ENCODE results near the gene SYT10.

SYT10 gene

DNA sequence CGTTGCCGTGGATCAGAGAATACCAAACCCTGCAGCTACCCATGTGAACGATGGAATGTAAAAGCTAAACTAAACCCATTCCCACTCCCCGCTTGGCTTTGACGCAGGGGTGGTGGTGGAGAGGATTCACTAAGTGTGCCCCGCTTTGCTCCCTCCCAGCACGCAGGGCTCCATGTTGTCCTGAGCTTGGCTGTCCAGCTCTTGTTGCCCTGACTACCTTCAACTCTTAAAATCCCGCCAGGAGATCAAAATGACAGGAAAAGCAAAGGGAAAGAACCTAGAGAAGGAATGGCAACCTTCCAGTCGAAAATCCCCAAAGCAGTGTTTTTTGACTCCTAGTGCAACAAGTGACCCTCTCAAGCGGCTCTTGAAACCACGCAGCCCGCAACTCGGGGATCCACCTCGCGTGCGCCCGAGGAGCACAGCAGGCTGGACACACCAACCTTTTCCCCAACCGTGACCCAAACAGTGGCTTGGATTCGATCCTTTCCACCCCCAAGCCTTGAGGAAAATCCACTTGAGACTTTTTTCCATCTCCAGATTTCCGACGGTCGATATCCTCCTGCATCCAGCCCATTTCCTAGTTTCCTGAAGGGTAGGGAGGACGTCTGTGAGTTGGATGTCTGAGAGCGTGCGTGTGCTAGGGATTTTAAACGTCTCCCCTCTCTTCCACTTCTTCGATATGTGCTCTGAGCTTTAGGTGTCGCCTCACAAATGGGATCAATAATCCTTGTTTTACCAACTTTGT, 1.4 kb downstream of the SYT10 start:
- peaks cover 81% of the 10 kb centered on the region for H3K27me3 Mint-ChIP-seq (ENCODE audit: low read depth, poor library complexity)
- H3K27ac Mint-ChIP-seq, result no peak overlapping the region
- peak overlapping the region; percentile 90 for H3K4me3 Mint-ChIP-seq
- H3K36me3 Mint-ChIP-seq (ENCODE audit: low read depth), result no peaks in the 10 kb centered on the region
- TF ChIP-seq, protein P1, sequence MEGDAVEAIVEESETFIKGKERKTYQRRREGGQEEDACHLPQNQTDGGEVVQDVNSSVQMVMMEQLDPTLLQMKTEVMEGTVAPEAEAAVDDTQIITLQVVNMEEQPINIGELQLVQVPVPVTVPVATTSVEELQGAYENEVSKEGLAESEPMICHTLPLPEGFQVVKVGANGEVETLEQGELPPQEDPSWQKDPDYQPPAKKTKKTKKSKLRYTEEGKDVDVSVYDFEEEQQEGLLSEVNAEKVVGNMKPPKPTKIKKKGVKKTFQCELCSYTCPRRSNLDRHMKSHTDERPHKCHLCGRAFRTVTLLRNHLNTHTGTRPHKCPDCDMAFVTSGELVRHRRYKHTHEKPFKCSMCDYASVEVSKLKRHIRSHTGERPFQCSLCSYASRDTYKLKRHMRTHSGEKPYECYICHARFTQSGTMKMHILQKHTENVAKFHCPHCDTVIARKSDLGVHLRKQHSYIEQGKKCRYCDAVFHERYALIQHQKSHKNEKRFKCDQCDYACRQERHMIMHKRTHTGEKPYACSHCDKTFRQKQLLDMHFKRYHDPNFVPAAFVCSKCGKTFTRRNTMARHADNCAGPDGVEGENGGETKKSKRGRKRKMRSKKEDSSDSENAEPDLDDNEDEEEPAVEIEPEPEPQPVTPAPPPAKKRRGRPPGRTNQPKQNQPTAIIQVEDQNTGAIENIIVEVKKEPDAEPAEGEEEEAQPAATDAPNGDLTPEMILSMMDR (IDR thresholded peaks at IDR 0.05), result no peak
- no peaks in the 10 kb centered on the region for H3K9me3 Mint-ChIP-seq
- peaks cover 9% of the 10 kb centered on the region for H3K4me1 Mint-ChIP-seq
- DNase-seq, result no peak

DNA sequence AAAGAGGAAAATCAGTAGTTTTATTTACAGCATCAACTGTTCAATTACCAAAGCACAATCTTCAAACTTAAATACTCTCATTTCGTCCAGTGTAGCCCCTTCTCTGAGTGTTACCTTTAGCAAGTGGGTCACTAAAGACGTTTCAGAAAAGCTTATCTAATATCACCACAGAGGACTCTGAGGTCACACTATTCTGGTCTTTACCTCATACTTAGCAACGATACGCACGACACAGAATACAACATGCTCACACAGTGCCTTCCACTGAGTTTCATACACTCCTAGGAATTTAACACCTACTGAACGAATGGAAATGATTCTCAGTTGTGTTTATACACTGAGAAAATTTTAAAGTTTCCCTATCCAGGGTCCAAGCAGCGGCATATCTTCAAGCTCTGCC, 2.0 kb downstream of the SYT10 start:
- Mint-ChIP-seq H3K4me3 (peak overlapping the region; percentile 90), H3K36me3 (ENCODE audit: low read depth) (no peaks in the 10 kb centered on the region), H3K4me1 (peaks cover 9% of the 10 kb centered on the region), H3K9me3 (no peaks in the 10 kb centered on the region), H3K27me3 (ENCODE audit: low read depth, poor library complexity) (peaks cover 76% of the 10 kb centered on the region), H3K27ac (no peak overlapping the region)
- TF ChIP-seq, protein P1 (IDR thresholded peaks at IDR 0.05), result no peak
- DNase-seq, result no peak

- TF ChIP-seq, protein P1 (IDR thresholded peaks at IDR 0.05), result no peak
- Mint-ChIP-seq H3K27me3 (ENCODE audit: low read depth, poor library complexity) (peaks cover 37% of the 10 kb centered on the region), H3K9me3 (no peaks in the 10 kb centered on the region), H3K27ac (no peak overlapping the region), H3K36me3 (ENCODE audit: low read depth) (no peaks in the 10 kb centered on the region), H3K4me1 (no peaks in the 10 kb centered on the region), H3K4me3 (no peak overlapping the region)
- DNase-seq, result no peak
These were observed 6.6 kb downstream of the SYT10 start for GRCh38 chr12:33432992-33433391.

DNA sequence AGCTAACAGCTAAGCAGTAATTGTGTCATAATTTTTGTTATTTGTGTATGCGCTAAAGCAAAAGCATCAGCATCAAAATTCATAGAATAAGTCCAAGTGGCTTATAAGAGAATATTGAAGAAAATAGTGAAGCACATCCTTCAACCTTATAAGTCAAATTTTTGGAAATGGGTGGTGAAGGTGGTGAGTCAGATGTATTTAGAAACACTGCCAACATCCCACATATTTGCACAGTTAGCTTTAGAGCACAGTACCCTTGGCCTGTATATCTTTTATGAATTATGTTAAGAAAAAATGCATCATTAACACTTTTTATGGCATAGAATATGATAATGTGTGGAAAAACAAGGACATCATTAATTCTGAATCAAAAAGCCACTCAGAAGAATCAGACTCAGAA, 8.0 kb downstream of the SYT10 start:
- H3K9me3 Mint-ChIP-seq, result no peaks in the 10 kb centered on the region
- H3K36me3 Mint-ChIP-seq (ENCODE audit: low read depth), result no peaks in the 10 kb centered on the region
- H3K27ac Mint-ChIP-seq, result no peak overlapping the region
- no peaks in the 10 kb centered on the region for H3K4me1 Mint-ChIP-seq
- H3K27me3 Mint-ChIP-seq (ENCODE audit: low read depth, poor library complexity), result peaks cover 26% of the 10 kb centered on the region
- no peak overlapping the region for H3K4me3 Mint-ChIP-seq
- TF ChIP-seq, protein P1 (IDR thresholded peaks at IDR 0.05), result no peak
- no peak for DNase-seq

DNA sequence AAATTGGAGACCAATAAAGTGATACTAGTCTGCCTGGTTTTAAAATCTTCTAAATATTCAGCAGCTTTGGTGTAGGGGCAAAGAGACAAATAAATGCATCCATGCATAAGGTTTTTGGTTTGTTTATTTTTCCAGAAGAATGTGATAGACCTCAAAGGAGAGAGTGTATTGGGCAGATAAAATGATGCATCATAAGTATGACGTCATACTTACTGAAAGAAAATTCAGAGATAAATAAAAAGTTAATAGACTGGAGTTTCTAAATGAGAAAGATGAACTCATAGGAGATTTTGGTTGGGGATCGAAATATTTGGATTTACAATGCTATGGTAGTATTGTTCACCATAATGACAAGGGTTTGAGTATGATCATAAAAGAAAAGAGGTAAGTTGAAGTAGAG, 10.2 kb downstream of the SYT10 start:
- H3K9me3 Mint-ChIP-seq, result no peaks in the 10 kb centered on the region
- H3K4me3 Mint-ChIP-seq, result no peak overlapping the region
- no peaks in the 10 kb centered on the region for H3K4me1 Mint-ChIP-seq
- peaks cover 8% of the 10 kb centered on the region for H3K27me3 Mint-ChIP-seq (ENCODE audit: low read depth, poor library complexity)
- no peaks in the 10 kb centered on the region for H3K36me3 Mint-ChIP-seq (ENCODE audit: low read depth)
- no peak overlapping the region for H3K27ac Mint-ChIP-seq
- TF ChIP-seq, protein P1 (IDR thresholded peaks at IDR 0.05), result no peak
- no peak for DNase-seq

DNA sequence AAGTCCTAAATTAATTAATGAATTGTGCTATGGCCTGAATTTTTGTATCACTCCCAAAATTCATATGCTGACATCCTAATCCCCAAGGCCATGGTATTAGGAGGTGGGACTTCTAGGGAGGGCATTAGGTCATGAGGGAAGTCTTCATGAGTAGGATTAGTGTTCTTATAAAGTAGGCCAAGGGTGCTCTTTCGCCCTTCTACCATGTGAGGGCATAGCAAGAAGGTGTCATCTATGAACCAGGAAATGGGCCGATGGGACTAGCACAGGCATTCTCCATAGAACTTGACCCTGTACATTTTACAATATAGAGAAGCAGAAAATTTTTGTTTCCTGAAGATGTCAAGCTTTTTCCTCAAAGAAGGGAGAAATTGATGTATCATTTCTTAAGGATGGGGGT, 12.5 kb downstream of the SYT10 start:
- H3K4me3 Mint-ChIP-seq, result no peak overlapping the region
- DNase-seq, result no peak
- H3K27me3 Mint-ChIP-seq (ENCODE audit: low read depth, poor library complexity), result peaks cover 6% of the 10 kb centered on the region
- no peak overlapping the region for H3K27ac Mint-ChIP-seq
- no peaks in the 10 kb centered on the region for H3K9me3 Mint-ChIP-seq
- TF ChIP-seq, protein P1 (IDR thresholded peaks at IDR 0.05), result no peak
- no peaks in the 10 kb centered on the region for H3K4me1 Mint-ChIP-seq
- H3K36me3 Mint-ChIP-seq (ENCODE audit: low read depth), result no peaks in the 10 kb centered on the region
